Measurements from ENCODE around the gene XXYLT1. TPM values are rescaled to one million over a fixed set of nuclear protein-coding genes. Genes with fewer than 3 reads are reported as not detected.

XXYLT1 gene
- total RNA-seq, 8 experiments from 2014 or later, result 8.7 to 35.9 (median 16.1) TPM

- Histone ChIP-seq H3K27ac (peak overlapping the region in 1 of 2 donors; percentile 17), H3K4me3 (no peak overlapping the region), H3K4me1 (replicated peaks in 1 of 2) (peaks cover 7 to 12% of the 10 kb centered on the region in 2 donors)
- in situ Hi-C loops (cut with MboI; ENCODE audit: low pct_unique_long_range_greater_than_20kb in 2 of 9, low sequenced_read_pairs in 9 of 9, unreplicated experiment in 9 of 9), result no loop called here
- 4 to 73% (median 47%) methylated on average over 1 to 5 of the region's 12 CpGs; no CpG with 5 or more reads in 2 of the 10 experiments for WGBS, 10 experiments
- peak; percentile 11 to 82 (median 66) for ATAC-seq (replicated peaks in 6 of 8)
Measured at GRCh38 chr3:195033531-195034091, 237.3 kb downstream of the XXYLT1 start.

- no peak for ATAC-seq (replicated peaks in 6 of 8)
- 79 to 100% (median 96%) methylated on average over 2 to 7 of the region's 10 CpGs; no CpG with 5 or more reads in 3 of the 10 experiments for WGBS, 10 experiments
- Histone ChIP-seq H3K27ac (no peak overlapping the region), H3K4me1 (replicated peaks in 1 of 2) (peaks cover 7 to 12% of the 10 kb centered on the region in 2 donors), H3K4me3 (no peak overlapping the region)
- in situ Hi-C loops (cut with MboI; ENCODE audit: low pct_unique_long_range_greater_than_20kb in 2 of 9, low sequenced_read_pairs in 9 of 9, unreplicated experiment in 9 of 9), result no loop called here
Measured at GRCh38 chr3:195032955-195033354, 238.0 kb downstream of the XXYLT1 start.

GRCh38 chr3:195032106-195032759 is 238.7 kb downstream of the XXYLT1 start:
- peaks cover 7 to 12% of the 10 kb centered on the region in 2 donors for H3K4me1 ChIP-seq (replicated peaks in 1 of 2)
- no peak for ATAC-seq (replicated peaks in 6 of 8)
- H3K27ac ChIP-seq, result no peak overlapping the region
- WGBS, 10 experiments, result 35 to 100% (median 43%) methylated on average over 1 to 8 of the region's 12 CpGs; no CpG with 5 or more reads in 5 of the 10 experiments
- no peak overlapping the region for H3K4me3 ChIP-seq
- in situ Hi-C loops (cut with MboI; ENCODE audit: low pct_unique_long_range_greater_than_20kb in 2 of 9, low sequenced_read_pairs in 9 of 9, unreplicated experiment in 9 of 9), result no loop called here

- in situ Hi-C loops (cut with MboI; ENCODE audit: low pct_unique_long_range_greater_than_20kb in 2 of 9, low sequenced_read_pairs in 9 of 9, unreplicated experiment in 9 of 9), result no loop called here
- ATAC-seq (replicated peaks in 6 of 8), result no peak
- WGBS, 10 experiments, result 67 to 100% (median 94%) methylated on average over 1 to 4 of the region's 5 CpGs; no CpG with 5 or more reads in 2 of the 10 experiments
- Histone ChIP-seq H3K4me1 (replicated peaks in 1 of 2) (peaks cover 7 to 12% of the 10 kb centered on the region in 2 donors), H3K4me3 (no peak overlapping the region), H3K27ac (no peak overlapping the region)
Measured at GRCh38 chr3:195031574-195032003, 239.4 kb downstream of the XXYLT1 start.

- Histone ChIP-seq H3K27ac (no peak overlapping the region), H3K4me1 (replicated peaks in 1 of 2) (peaks cover 7 to 12% of the 10 kb centered on the region in 2 donors), H3K4me3 (no peak overlapping the region)
- peak; percentile 35 to 90 (median 68) for ATAC-seq (replicated peaks in 6 of 8)
- in situ Hi-C loops (cut with MboI; ENCODE audit: low pct_unique_long_range_greater_than_20kb in 2 of 9, low sequenced_read_pairs in 9 of 9, unreplicated experiment in 9 of 9), result no loop called here
- 40 to 88% (median 76%) methylated on average over 1 to 7 of the region's 13 CpGs; no CpG with 5 or more reads in 5 of the 10 experiments for WGBS, 10 experiments
Measured at GRCh38 chr3:195030791-195031321, 240.1 kb downstream of the XXYLT1 start.

- in situ Hi-C loops (cut with MboI; ENCODE audit: low pct_unique_long_range_greater_than_20kb in 2 of 9, low sequenced_read_pairs in 9 of 9, unreplicated experiment in 9 of 9), result no loop called here
- Histone ChIP-seq H3K27ac (no peak overlapping the region), H3K4me1 (replicated peaks in 1 of 2) (peaks cover 7 to 12% of the 10 kb centered on the region in 2 donors), H3K4me3 (no peak overlapping the region)
- WGBS, 10 experiments, result 65 to 100% (median 92%) methylated on average over 1 to 7 of the region's 8 CpGs; no CpG with 5 or more reads in 2 of the 10 experiments
- ATAC-seq (replicated peaks in 6 of 8), result no peak
Measured at GRCh38 chr3:195028877-195029606, 241.9 kb downstream of the XXYLT1 start.

- in situ Hi-C loops (cut with MboI; ENCODE audit: low pct_unique_long_range_greater_than_20kb in 2 of 9, low sequenced_read_pairs in 9 of 9, unreplicated experiment in 9 of 9), result no loop called here
- WGBS, 10 experiments, result 50 to 94% (median 50%) methylated on average over 1 to 3 of the region's 4 CpGs; no CpG with 5 or more reads in 7 of the 10 experiments
- Histone ChIP-seq H3K4me3 (no peak overlapping the region), H3K4me1 (replicated peaks in 1 of 2) (peaks cover 0 to 2% of the 10 kb centered on the region in 2 donors), H3K27ac (no peak overlapping the region)
- ATAC-seq (replicated peaks in 6 of 8), result no peak
Measured at GRCh38 chr3:195025884-195026200, 245.1 kb downstream of the XXYLT1 start.

- ATAC-seq (replicated peaks in 6 of 8), result peak in 3 of 8 experiments; percentile 67 to 84 (median 76)
- in situ Hi-C loops (cut with MboI; ENCODE audit: low pct_unique_long_range_greater_than_20kb in 2 of 9, low sequenced_read_pairs in 9 of 9, unreplicated experiment in 9 of 9), result no loop called here
- Histone ChIP-seq H3K4me3 (no peak overlapping the region), H3K27ac (no peak overlapping the region), H3K4me1 (replicated peaks in 1 of 2) (no peaks in the 10 kb centered on the region)
- 0 to 90% (median 84%) methylated on average over 1 to 11 of the region's 17 CpGs; no CpG with 5 or more reads in 2 of the 10 experiments for WGBS, 10 experiments
Measured at GRCh38 chr3:195025056-195025883, 245.7 kb downstream of the XXYLT1 start.

- no peaks in the 10 kb centered on the region for H3K4me1 ChIP-seq (replicated peaks in 1 of 2)
- 51 to 100% (median 89%) methylated on average over 1 to 11 of the region's 11 CpGs for WGBS, 10 experiments
- H3K4me3 ChIP-seq, result no peak overlapping the region
- H3K27ac ChIP-seq, result no peak overlapping the region
- in situ Hi-C loops (cut with MboI; ENCODE audit: low pct_unique_long_range_greater_than_20kb in 2 of 9, low sequenced_read_pairs in 9 of 9, unreplicated experiment in 9 of 9), result no loop called here
- no peak for ATAC-seq (replicated peaks in 6 of 8)
Measured at GRCh38 chr3:195023989-195024388, 247.0 kb downstream of the XXYLT1 start.

- no peak overlapping the region for H3K27ac ChIP-seq
- 0 to 43% (median 19%) methylated on average over 1 to 2 of the region's 2 CpGs; no CpG with 5 or more reads in 4 of the 10 experiments for WGBS, 10 experiments
- in situ Hi-C loops (cut with MboI; ENCODE audit: low pct_unique_long_range_greater_than_20kb in 2 of 9, low sequenced_read_pairs in 9 of 9, unreplicated experiment in 9 of 9), result no loop called here
- H3K4me1 ChIP-seq (replicated peaks in 1 of 2), result no peaks in the 10 kb centered on the region
- ATAC-seq (replicated peaks in 6 of 8), result no peak
- no peak overlapping the region for H3K4me3 ChIP-seq
Measured at GRCh38 chr3:195023576-195023975, 247.4 kb downstream of the XXYLT1 start.

GRCh38 chr3:195021692-195022091 is 249.3 kb downstream of the XXYLT1 start:
- 60 to 100% (median 80%) methylated on average over 1 to 3 of the region's 3 CpGs; no CpG with 5 or more reads in 3 of the 10 experiments for WGBS, 10 experiments
- in situ Hi-C loops (cut with MboI; ENCODE audit: low pct_unique_long_range_greater_than_20kb in 2 of 9, low sequenced_read_pairs in 9 of 9, unreplicated experiment in 9 of 9), result no loop called here
- no peaks in the 10 kb centered on the region for H3K4me1 ChIP-seq (replicated peaks in 1 of 2)
- H3K27ac ChIP-seq, result no peak overlapping the region
- H3K4me3 ChIP-seq, result no peak overlapping the region
- ATAC-seq (replicated peaks in 6 of 8), result no peak

- no peak for ATAC-seq (replicated peaks in 6 of 8)
- Histone ChIP-seq H3K4me3 (no peak overlapping the region), H3K27ac (no peak overlapping the region), H3K4me1 (replicated peaks in 1 of 2) (no peaks in the 10 kb centered on the region)
- WGBS, 10 experiments, result 80 to 100% (median 100%) methylated on average over 1 of the region's 1 CpG; no CpG with 5 or more reads in 3 of the 10 experiments
- in situ Hi-C loops (cut with MboI; ENCODE audit: low pct_unique_long_range_greater_than_20kb in 2 of 9, low sequenced_read_pairs in 9 of 9, unreplicated experiment in 9 of 9), result no loop called here
Measured at GRCh38 chr3:195020921-195021320, 250.0 kb downstream of the XXYLT1 start.

Measured in motor neuron (in vitro differentiated cells).